Glomerular visceral epithelial cell (primary cell): ENCODE data around the gene GFRA1.

Experiments
- DNase-seq: peaks from one replicate; pipeline ENCODE4 v3.0.0-alpha.2; 2016; ENCODE audit errors: extremely low spot score

GFRA1 gene

DNA sequence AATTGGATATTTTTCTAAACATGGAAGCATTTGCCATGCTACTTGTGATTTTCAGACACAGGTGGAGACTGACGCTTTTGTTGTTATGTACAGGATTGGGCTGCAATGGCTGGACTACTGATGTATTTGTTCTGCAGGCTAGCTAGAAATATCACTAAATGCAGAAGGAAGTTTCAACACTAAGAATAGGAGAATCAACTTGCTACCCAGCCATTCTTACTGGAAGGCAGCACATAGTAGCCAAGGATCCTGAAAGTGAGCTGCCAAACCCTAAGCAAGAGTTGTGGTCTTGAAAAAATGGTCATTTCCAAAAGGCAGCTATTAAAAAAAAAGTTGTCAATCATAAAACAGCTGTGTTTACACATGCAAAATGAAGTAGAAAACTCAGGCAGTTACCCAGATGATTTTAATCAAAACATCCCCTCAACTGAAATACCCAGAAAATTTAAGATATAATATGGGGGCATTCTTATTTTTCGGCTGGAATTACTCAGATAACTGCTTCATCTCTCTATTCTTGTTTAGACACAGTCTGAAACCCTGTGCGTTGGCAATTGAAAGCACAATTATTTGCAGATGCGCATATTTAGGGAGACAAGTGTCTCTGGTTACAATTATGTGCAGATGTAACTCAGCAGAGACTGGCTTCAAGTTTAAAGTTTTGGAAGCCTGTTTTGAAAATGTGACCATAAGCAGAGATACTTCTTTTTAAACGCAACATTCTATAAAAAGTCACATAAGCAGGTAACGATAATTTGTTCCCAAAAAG lies 31.2 kb downstream of the GFRA1 start:
- DNase-seq = no peak

DNA sequence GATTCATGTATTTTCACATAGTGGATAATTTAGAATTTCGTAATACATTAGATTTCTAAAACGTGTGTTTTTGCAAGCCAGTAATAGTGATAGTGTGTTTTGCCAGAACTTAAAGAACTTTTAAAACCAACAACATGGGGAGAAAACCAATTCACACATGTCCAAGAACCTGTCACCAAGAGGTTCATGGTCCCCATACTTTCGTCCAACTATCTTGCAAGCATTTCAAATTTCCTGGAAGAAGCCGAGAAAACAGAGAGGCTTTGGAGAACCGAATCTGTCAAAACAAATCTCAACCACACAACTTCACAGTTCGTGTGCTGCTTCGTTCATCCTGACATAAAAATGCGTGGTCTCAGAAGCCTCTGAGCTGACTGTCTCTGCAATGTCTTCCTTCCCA lies 31.9 kb downstream of the GFRA1 start:
- no peak for DNase-seq

DNA sequence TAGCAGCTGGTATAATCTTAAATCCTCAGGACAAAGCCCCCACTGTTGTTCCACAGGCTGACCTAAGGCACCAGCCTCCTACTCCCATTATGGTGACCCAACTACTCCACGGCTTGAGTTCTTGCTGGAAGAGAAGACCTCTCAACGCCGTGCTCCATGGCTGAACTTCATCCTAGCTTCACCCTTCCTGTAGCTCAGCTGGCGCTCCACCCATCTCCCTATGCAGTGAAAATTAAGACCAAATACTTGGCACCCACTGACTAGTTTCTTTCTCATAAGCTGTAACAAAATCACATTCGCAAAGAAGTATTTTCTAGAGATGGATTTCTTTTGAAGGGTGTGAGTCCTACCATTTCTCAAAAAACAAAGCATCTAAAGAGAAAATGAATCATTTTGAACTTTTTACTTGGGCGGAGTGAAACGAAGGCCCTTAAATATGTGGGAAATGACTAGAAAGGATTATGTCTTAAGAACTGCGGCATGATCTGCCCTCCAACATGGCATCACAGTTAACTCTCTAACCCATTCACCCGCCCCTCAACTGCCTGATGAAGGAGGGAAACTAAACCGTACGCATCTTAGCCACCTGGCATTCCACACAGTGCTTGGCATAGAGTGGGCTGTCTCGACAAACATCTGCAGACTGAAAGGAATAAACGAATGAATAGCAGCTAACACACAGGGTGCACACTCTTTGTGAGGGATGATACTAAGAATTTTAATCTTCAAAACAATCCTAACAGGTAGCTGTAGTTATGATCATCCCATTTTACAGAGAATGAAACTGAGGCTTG lies 32.7 kb downstream of the GFRA1 start:
- DNase-seq = no peak

DNA sequence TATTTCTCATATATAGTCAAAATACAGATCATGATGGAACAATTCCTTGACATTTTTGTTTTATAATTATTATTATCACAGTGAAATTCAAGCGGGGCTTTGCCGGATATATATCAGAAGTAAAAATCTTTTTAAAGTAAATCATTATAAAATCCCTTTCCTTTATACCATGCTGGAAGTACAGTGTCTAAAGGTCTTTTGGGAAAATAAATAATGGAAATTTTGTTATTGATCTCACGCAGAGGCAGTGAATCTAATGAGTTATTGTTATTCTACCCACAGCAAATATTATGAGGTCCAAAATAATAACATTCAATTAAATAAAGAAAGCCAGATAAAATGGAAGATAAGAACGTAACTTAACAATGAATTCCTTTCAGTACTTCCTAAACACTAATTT lies 33.8 kb downstream of the GFRA1 start:
- no peak for DNase-seq

DNA sequence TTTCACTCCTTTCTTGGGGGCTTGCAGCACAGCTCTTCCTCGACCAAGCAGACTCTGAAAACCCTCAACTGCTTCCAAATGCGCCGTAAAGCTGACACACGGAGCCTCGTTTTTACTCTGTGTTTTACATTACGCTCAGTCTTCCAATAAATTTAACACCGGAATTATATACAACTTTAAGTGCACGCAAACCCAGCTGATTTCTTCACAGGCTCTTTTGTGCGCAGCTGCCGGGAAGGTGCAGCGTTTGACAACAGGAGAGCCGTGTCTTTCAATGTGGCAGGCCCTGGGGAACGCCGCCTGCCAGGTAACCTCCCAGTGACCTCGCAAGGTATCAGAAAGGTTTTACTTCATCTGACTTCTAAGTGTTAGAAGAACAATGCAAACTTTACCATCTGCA lies 35.0 kb downstream of the GFRA1 start:
- DNase-seq = no peak

DNA sequence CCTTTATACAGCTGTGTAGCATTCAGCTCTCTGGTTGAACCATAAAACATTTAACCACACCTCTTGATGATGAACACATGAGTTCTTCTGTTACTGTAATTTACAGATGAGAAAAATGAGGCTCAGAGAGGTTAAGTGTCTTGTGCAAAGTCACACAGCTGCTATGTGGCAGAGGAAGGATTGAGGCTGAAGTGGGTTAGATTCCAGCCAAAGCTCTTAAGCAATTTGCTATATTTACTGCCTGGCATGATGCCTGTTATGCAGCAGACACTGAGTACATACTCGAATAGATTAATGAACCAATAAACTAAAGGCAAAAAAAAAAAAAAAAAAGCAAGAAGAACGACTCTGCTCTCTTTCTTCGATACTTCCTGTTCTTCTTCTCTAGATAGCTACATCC lies 35.7 kb downstream of the GFRA1 start:
- DNase-seq = no peak

DNA sequence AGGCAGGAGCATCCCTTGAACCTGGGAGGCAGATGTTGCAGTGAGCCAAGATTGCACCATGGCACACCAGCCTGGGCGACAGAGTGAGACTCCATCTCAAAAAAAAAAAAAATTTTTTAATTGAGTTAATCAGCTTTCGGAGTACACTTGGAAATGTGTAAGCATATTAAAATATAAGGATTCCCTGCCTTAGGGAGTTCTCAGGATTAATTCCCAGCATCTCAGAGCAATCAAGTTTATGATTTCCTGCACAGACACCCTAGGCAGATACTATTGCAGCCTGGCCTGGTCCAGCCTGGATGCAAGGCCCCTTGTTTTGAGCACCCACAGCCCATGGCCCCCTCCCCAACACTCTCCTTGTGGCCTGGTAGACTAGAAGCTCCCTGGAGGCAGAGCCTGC lies 39.8 kb downstream of the GFRA1 start:
- DNase-seq = no peak

DNA sequence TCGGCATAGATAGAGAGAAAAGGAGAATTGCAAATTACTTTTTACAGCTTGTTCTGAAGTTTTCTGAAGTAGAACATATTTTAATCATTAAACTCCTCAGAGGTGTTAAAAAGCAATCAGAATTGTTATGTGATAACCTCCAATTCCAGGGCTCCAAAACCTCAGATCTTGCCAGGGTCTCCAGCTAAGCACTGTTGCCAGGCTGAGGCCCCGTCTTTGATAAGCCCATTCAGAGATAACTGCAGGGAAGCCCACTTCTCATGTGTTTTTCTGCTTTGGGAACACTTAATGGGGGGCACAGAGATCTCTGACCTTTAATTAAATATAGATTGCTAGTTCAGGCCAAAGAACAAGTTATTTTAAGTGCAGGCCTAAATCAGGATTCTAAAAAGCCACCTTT lies 40.4 kb downstream of the GFRA1 start:
- DNase-seq = no peak

DNA sequence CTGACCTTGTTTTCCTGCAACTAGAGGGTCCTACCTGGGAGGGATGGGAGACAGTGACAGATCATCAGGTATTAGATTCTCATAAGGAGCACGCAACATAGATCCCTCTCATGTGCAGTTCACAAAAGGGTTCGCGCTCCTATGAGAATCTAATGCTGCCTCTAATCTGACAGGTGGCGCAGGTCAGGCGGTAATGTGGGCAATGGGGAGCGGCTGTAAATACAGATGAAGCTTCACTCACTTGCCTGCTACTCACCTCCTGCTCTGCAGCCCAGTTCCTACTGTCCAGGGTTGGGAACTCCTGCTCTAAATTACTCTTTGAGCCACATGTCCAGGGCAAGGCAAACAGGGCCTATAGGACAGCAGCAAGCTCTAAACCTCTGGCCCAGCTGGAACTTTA lies 46.2 kb downstream of the GFRA1 start:
- no peak for DNase-seq

DNA sequence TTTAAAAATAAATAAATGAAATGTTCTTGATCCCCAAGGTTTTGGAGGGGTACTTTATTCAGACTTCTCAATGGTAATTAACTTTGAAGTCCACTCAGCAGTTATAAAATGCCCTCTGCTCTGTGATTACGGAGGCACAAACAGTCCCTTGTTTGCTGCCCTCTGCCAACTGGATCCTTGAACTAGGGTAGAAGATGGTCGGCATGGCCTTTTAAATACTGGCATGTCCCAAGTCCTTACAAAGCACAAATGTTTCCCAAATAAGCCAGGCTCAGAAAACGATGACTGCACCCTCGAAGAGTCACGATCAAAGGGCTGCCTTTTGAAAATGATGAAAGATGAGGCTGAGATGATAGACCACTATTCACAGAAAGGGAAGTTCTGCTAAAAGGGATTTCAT lies 47.0 kb downstream of the GFRA1 start:
- no peak for DNase-seq

DNA sequence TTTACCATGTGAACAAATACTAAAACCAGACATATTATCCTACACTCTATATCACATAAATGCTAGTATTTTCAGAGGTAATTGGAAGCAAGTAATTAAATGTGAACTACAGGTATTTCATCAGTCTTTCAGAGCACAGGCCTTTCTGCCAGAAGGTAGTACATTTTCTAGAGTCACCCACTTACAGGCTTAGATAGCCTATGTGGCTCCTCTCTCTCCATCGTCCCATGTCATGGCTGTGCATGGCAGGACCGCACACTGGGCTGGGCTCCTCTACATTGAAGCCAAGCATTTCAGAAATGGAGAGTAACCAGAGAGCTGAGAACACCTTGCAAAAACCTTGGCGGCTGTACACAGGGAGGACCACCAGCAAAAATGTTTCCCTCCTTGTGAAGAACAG lies 49.7 kb downstream of the GFRA1 start:
- DNase-seq = no peak

DNA sequence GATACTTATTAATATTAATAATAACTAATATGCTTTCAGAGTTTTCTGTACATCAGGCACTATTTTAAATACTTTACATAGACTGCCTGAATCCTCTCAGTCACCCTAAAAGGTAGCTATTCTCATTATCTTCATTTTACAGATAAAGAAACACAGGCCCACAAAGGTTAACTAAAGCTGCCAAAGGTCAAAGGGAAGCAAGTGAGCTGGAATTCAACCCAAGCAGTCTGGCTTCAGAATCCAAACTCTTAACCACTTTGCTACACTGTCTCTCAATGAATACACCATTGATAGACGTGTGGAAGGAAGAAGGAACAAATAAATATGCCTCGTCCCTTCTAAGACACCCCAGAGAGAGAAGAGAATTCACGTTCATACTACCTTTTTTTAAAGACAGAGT lies 52.0 kb downstream of the GFRA1 start:
- DNase-seq = no peak

DNA sequence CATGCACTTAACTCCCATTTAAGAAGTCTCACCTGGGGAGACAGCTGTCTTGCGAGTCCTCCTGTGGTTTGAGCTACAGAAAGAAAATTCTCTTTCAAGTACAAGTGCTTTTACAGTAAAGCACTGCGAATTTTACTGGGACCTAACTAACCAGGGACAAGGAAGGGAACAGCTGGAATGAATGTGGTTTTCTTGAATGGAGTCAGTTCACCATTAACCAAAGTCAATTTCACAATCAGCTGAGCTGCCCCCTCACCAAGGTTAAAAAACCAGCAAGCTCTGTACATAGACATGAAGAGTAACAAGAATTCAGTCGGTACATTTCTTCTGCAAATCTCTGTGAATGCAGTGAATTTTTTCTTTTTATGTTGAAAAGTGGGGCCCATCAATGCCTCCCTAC lies 56.3 kb downstream of the GFRA1 start:
- peak; percentile 69 for DNase-seq

DNA sequence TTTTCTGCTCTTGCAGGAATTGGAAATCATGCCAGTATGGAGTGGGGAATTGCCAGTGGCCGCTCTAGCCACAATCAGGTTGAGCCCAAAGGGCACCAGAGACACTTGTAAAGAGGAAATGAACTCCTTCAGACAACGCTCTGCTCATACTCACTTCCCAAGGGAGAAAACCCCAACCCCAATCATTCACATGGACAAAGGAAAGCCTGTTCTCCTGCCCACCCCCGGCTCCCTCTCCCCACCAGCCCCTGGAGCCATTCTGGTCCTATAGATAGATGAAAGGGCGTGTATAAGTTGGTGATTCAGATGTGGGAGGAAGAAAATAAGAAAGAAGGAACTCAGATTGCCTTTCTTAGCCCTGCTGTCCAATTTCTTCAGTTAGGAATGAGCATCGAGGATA lies 57.4 kb downstream of the GFRA1 start:
- no peak for DNase-seq

DNA sequence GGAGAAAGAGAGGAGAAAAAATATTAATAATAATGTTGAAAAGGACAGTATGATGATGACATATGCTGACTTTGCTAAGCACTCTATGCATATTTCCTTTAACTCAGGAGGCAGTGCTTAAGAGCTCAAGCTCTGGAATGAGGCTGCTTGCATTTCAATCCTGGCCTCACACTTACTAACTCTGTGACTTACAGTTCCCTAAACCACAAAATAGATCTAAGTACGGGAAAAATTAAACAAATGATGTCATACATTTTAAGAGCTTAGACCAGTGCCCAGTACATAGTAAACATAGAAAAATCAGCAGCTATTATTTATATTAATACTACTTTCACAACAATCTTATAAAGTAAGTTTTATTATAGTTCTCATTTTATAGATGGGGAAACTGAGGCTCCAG lies 61.3 kb downstream of the GFRA1 start:
- DNase-seq = peak; percentile 67

DNA sequence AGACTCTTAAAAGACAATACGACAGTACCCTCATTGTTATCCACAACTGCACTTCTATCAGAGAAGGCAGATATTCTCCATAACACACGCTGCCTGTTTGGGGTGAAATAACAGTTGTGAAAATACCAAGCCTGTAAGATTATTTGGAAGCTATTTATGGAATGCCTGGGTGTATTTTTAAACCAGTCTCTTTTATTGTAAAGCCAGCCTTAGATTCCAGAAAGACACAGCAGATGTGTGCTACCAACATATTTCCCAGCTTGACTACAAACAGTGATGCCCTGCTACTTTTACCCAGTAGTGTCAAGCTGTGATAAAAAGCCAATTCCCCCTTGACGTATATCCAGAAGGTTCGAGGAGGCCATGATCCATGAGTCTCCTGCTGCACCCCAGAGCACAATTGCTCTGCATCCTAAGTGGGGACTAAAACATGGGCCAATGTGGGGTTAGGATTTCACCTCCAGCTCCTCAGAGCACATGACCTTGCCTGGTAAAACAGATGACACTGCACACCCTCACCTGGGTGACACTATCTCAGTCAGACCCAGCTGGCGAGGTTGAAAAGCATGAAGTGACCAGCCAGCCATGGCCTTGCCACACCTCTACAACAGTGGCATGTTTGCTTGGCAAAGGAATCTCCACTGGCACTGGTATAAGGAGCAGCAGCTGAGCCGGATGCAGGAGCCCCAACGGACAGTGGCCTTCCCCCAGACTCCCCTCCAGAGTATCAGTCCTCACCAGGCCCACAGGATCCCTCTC lies 62.2 kb downstream of the GFRA1 start:
- no peak for DNase-seq

DNA sequence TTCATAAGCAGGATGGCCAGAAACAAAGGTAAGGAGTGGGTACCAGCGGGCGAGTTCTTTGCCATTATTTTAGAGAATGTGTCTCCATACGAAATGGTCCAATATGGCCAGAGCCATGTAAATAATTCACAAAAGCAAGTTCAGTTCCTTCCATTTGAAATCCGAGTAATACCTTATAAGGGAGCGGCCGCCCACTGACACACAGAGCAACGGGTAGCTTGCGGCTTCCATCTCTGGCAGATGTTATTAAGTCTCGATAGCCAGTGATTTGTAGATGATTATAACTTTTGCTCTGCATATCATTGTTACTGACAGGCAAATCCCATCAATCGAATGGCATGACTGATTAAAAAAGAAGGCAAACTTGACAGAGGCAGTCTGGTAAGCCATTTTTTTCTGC lies 63.2 kb downstream of the GFRA1 start:
- no peak for DNase-seq

DNA sequence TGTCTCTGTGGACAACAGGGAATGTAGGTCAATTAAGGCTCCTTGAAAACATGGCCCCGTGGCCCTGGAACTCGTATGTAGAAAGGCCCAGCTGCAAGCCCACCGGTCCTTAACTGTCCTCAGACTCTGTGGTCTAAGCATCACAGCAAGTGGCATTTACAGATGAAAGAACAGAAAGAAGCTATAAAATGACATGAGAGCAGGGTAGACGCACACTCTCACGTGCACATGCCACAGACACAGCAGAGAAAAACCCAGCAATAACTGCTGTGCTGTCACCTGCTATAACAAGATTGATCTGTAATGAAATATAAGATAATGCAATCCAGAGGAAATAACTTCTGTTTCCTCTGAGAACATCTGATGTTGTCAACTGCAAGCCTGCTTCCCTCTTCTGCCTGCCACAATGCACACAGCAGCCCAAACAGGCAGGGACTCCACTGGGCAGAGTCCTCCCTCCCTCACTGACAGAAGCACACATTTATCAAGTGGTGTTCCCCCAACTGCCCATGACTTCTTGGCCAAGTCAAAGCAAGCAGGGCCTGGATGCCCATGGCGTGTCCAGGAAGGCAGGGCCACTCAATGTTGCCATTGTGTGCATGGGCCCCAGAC lies 63.9 kb downstream of the GFRA1 start:
- no peak for DNase-seq

DNA sequence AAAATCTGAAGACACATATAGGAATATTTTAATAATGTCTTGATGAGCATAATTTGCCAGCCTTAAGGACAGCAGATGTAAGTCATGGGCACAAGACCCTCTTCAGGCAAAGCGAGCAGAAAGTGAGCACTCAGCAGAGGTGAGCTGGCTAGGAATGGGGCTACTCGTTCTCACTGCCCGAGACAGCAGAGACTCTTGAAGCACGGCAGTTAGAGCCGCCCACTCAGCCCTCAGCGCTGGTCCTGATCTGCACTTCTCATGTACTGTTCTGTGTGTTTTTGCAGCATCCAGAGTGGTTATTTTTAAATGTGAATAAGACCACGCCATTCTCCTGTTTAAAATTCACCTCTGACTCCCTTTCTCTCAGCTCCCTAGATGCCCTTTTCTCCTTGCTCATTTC lies 65.3 kb downstream of the GFRA1 start:
- DNase-seq = no peak

DNA sequence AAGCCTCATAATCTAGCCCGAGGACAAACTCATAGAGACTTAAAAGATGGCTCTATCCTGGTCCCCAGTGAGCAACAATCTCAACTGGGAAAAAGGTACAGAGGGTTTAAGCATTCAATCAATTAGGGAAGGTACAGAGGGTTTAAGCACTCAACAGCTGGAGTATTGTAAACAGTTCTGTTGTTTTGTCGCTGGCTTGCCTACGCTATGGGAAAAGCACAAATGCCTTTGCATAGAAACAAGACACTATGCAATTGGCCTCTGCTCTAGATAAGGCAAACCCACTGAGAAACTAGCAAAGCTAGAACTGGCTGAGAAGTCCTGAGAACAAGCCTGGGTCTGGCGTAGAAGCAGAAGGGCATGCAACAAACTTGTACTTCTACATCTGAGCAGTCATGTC lies 69.3 kb downstream of the GFRA1 start:
- no peak for DNase-seq

DNA sequence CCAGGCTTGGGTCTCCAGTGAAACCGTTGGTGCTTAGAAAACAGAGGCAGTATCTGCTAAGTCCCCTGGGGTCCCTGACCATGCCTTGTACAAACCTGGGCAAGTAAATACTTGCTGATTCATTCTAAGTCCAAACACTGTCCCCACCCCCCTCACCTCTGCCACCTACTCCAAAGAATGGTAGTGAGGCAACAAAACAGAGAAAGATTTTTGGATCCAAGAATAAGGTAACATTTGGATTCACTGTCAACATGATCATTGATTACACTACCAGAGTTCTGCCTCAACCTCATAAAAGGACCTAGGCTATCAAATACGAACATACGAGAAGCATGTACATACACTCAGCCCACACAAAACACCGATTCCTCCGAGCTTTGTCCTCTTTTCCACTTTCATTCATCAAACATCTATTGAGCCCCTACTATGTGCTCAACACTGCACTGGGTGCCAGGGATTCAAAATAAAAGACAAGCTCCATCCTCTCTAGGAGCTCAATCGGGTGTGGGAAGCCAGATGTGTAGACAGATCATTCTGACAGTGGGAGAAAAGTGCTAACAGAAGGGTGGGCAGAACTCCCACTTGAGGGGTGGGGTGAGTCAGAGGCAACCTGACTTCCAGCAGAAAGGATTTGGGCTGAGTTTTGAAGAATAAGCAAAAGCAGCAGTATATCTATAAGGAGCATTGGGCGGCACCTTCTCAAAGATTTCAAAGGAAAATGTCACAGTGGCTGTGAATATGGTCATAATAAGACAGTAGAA lies 71.2 kb downstream of the GFRA1 start:
- DNase-seq = no peak

DNA sequence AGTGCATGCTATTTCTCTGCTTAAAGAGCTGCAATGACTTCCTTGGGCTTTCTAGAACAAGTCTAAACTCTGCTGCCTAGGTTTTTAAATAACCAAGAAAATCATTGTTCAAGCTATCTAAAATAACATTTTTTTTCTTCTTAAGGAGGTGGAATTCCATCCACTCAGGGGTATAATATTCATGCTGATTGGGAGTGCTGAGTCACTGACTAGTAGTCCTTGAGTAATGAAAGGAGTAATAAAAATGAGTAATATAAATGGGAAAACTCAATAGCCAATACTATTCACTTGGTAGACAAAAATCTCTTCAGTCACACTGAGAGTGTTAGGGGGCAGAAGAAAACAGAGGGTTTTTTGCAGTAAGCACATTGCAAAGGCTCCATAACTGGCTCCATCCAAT lies 72.0 kb downstream of the GFRA1 start:
- DNase-seq = peak; percentile 37
